ENCODE results near the gene ZG16.
A peak's percentile ranks its signal among the peaks of the same experiment; 100 is the strongest.
"Not testable (repeated sequence)": the region's sequence is repeated elsewhere in the genome, so short reads cannot be mapped to it uniquely, and the experiment has no call there.

Gene ZG16

GRCh38 chr16:29777576-29778350 lies at the start of gene ZG16:
ZG16 (plus strand) TSS chr16:29778256; CDS start chr16:29779267, 1,011 bp downstream.
- H3K4me1 ChIP-seq (ENCODE audit: control insufficient read depth, insufficient read depth, low read length) = no peaks in the 10 kb centered on the region

GRCh38 chr16:29729116-29729521 lies 48.9 kb upstream of the ZG16 start:
- peak; percentile 71 for DNase-seq (ENCODE audit: low read depth)

More at GRCh38 chr16:29777576-29778350, at the start of gene ZG16:
- no peaks in the 10 kb centered on the region for H3K36me3 ChIP-seq (ENCODE audit: control insufficient read depth, insufficient read depth, low read length, severe bottlenecking)
- peaks cover 31% of the 10 kb centered on the region for H3K27me3 ChIP-seq (replicated peaks; ENCODE audit: control insufficient read depth, insufficient read depth, low read length)
- no peaks in the 10 kb centered on the region for H3K9me3 ChIP-seq (ENCODE audit: control insufficient read depth, low read length)
- DNase-seq (ENCODE audit: low read depth) = no peak
- H3K4me3 ChIP-seq (ENCODE audit: low read length) = no peak within 1 kb of the TSS
- no peak within 1 kb of the TSS for H3K9ac ChIP-seq (ENCODE audit: low read length)

GRCh38 chr16:29730649-29731048 lies 47.4 kb upstream of the ZG16 start:
- H3K9ac ChIP-seq (ENCODE audit: low read length) = no peak overlapping the region
- no peaks in the 10 kb centered on the region for H3K36me3 ChIP-seq (ENCODE audit: control insufficient read depth, insufficient read depth, low read length, severe bottlenecking)
- H3K4me3 ChIP-seq (ENCODE audit: low read length) = no peak overlapping the region
- H3K27me3 ChIP-seq (replicated peaks; ENCODE audit: control insufficient read depth, insufficient read depth, low read length) = peaks cover 17% of the 10 kb centered on the region
- peaks cover 4% of the 10 kb centered on the region for H3K9me3 ChIP-seq (ENCODE audit: control insufficient read depth, low read length)
- peaks cover 5% of the 10 kb centered on the region for H3K4me1 ChIP-seq (ENCODE audit: control insufficient read depth, insufficient read depth, low read length)
- DNase-seq (ENCODE audit: low read depth) = no peak

More at GRCh38 chr16:29729116-29729521, 48.9 kb upstream of the ZG16 start:
- Histone ChIP-seq H3K4me1 (ENCODE audit: control insufficient read depth, insufficient read depth, low read length) (peaks cover 5% of the 10 kb centered on the region), H3K36me3 (ENCODE audit: control insufficient read depth, insufficient read depth, low read length, severe bottlenecking) (no peaks in the 10 kb centered on the region), H3K9me3 (ENCODE audit: control insufficient read depth, low read length) (no peaks in the 10 kb centered on the region), H3K9ac (ENCODE audit: low read length) (peak overlapping the region; percentile 16), H3K27me3 (replicated peaks; ENCODE audit: control insufficient read depth, insufficient read depth, low read length) (peaks cover 11% of the 10 kb centered on the region), H3K4me3 (ENCODE audit: low read length) (peak overlapping the region; percentile 34)

- peaks cover 24% of the 10 kb centered on the region for H3K27me3 ChIP-seq (replicated peaks; ENCODE audit: control insufficient read depth, insufficient read depth, low read length)
- not testable (repeated sequence) for H3K9me3 ChIP-seq (ENCODE audit: control insufficient read depth, low read length); H3K4me3 ChIP-seq (ENCODE audit: low read length); H3K4me1 ChIP-seq (ENCODE audit: control insufficient read depth, insufficient read depth, low read length); H3K9ac ChIP-seq (ENCODE audit: low read length); H3K36me3 ChIP-seq (ENCODE audit: control insufficient read depth, insufficient read depth, low read length, severe bottlenecking); DNase-seq (ENCODE audit: low read depth)
Observed at GRCh38 chr16:29731768-29732601, 46.1 kb upstream of the ZG16 start.

- Histone ChIP-seq H3K9me3 (ENCODE audit: control insufficient read depth, low read length) (peaks cover 4% of the 10 kb centered on the region), H3K9ac (ENCODE audit: low read length) (no peak overlapping the region), H3K4me3 (ENCODE audit: low read length) (no peak overlapping the region), H3K27me3 (replicated peaks; ENCODE audit: control insufficient read depth, insufficient read depth, low read length) (peaks cover 24% of the 10 kb centered on the region), H3K36me3 (ENCODE audit: control insufficient read depth, insufficient read depth, low read length, severe bottlenecking) (no peaks in the 10 kb centered on the region), H3K4me1 (ENCODE audit: control insufficient read depth, insufficient read depth, low read length) (no peaks in the 10 kb centered on the region)
- DNase-seq (ENCODE audit: low read depth) = no peak
Observed at GRCh38 chr16:29734786-29735185, 43.3 kb upstream of the ZG16 start.

- Histone ChIP-seq H3K9ac (ENCODE audit: low read length) (no peak overlapping the region), H3K27me3 (replicated peaks; ENCODE audit: control insufficient read depth, insufficient read depth, low read length) (peaks cover 31% of the 10 kb centered on the region), H3K4me1 (ENCODE audit: control insufficient read depth, insufficient read depth, low read length) (no peaks in the 10 kb centered on the region), H3K4me3 (ENCODE audit: low read length) (no peak overlapping the region), H3K9me3 (ENCODE audit: control insufficient read depth, low read length) (peaks cover 4% of the 10 kb centered on the region), H3K36me3 (ENCODE audit: control insufficient read depth, insufficient read depth, low read length, severe bottlenecking) (no peaks in the 10 kb centered on the region)
- DNase-seq (ENCODE audit: low read depth) = no peak
Observed at GRCh38 chr16:29736112-29736511, 41.9 kb upstream of the ZG16 start.

GRCh38 chr16:29736764-29737163 lies 41.3 kb upstream of the ZG16 start:
- peaks cover 37% of the 10 kb centered on the region for H3K27me3 ChIP-seq (replicated peaks; ENCODE audit: control insufficient read depth, insufficient read depth, low read length)
- no peaks in the 10 kb centered on the region for H3K36me3 ChIP-seq (ENCODE audit: control insufficient read depth, insufficient read depth, low read length, severe bottlenecking)
- H3K9me3 ChIP-seq (ENCODE audit: control insufficient read depth, low read length) = peaks cover 4% of the 10 kb centered on the region
- H3K4me1 ChIP-seq (ENCODE audit: control insufficient read depth, insufficient read depth, low read length) = no peaks in the 10 kb centered on the region
- H3K9ac ChIP-seq (ENCODE audit: low read length) = no peak overlapping the region
- no peak for DNase-seq (ENCODE audit: low read depth)
- no peak overlapping the region for H3K4me3 ChIP-seq (ENCODE audit: low read length)

- Histone ChIP-seq H3K36me3 (ENCODE audit: control insufficient read depth, insufficient read depth, low read length, severe bottlenecking) (no peaks in the 10 kb centered on the region), H3K27me3 (replicated peaks; ENCODE audit: control insufficient read depth, insufficient read depth, low read length) (peaks cover 44% of the 10 kb centered on the region), H3K9ac (ENCODE audit: low read length) (no peak overlapping the region), H3K4me1 (ENCODE audit: control insufficient read depth, insufficient read depth, low read length) (no peaks in the 10 kb centered on the region), H3K9me3 (ENCODE audit: control insufficient read depth, low read length) (peaks cover 4% of the 10 kb centered on the region), H3K4me3 (ENCODE audit: low read length) (no peak overlapping the region)
- no peak for DNase-seq (ENCODE audit: low read depth)
Observed at GRCh38 chr16:29737713-29738112, 40.3 kb upstream of the ZG16 start.

- H3K4me3 ChIP-seq (ENCODE audit: low read length) = no peak overlapping the region
- peaks cover 4% of the 10 kb centered on the region for H3K9me3 ChIP-seq (ENCODE audit: control insufficient read depth, low read length)
- peaks cover 46% of the 10 kb centered on the region for H3K27me3 ChIP-seq (replicated peaks; ENCODE audit: control insufficient read depth, insufficient read depth, low read length)
- no peaks in the 10 kb centered on the region for H3K4me1 ChIP-seq (ENCODE audit: control insufficient read depth, insufficient read depth, low read length)
- H3K36me3 ChIP-seq (ENCODE audit: control insufficient read depth, insufficient read depth, low read length, severe bottlenecking) = no peaks in the 10 kb centered on the region
- H3K9ac ChIP-seq (ENCODE audit: low read length) = no peak overlapping the region
- DNase-seq (ENCODE audit: low read depth) = no peak
Observed at GRCh38 chr16:29738514-29738913, 39.5 kb upstream of the ZG16 start.

GRCh38 chr16:29739927-29740629 lies 38.0 kb upstream of the ZG16 start:
- H3K4me3 ChIP-seq (ENCODE audit: low read length); DNase-seq (ENCODE audit: low read depth); H3K9me3 ChIP-seq (ENCODE audit: control insufficient read depth, low read length); H3K36me3 ChIP-seq (ENCODE audit: control insufficient read depth, insufficient read depth, low read length, severe bottlenecking); H3K9ac ChIP-seq (ENCODE audit: low read length); H3K4me1 ChIP-seq (ENCODE audit: control insufficient read depth, insufficient read depth, low read length): not testable (repeated sequence)
- peaks cover 52% of the 10 kb centered on the region for H3K27me3 ChIP-seq (replicated peaks; ENCODE audit: control insufficient read depth, insufficient read depth, low read length)

GRCh38 chr16:29740630-29741015 lies 37.4 kb upstream of the ZG16 start:
- H3K36me3 ChIP-seq (ENCODE audit: control insufficient read depth, insufficient read depth, low read length, severe bottlenecking); DNase-seq (ENCODE audit: low read depth); H3K4me1 ChIP-seq (ENCODE audit: control insufficient read depth, insufficient read depth, low read length); H3K4me3 ChIP-seq (ENCODE audit: low read length); H3K9me3 ChIP-seq (ENCODE audit: control insufficient read depth, low read length); H3K9ac ChIP-seq (ENCODE audit: low read length): not testable (repeated sequence)
- peaks cover 58% of the 10 kb centered on the region for H3K27me3 ChIP-seq (replicated peaks; ENCODE audit: control insufficient read depth, insufficient read depth, low read length)
